Measurements from ENCODE around the gene DLG5. TPM values are rescaled to one million over a fixed set of nuclear protein-coding genes. Genes with fewer than 3 reads are reported as not detected.

The DLG5 gene
- total RNA-seq, 4 donors from 2014 or later, result 117 to 196 (median 147) TPM

DNA sequence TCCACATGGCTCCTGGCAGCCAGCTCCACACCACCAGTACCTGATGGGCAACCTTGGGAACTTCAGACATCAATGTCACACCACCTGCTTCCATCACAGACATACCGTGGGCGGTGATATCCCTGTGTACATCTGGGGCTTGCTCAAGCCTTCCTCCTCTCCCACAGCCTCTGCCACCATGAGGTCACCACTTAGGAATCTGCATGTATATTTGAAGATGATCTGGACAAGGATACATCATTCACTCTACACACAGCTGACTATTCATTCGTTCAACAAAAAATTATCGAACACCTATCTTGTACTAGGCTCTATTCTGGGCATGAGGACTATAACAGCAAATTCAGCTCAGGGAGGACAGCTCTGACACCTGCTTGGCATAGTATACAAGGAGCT is 6.8 kb downstream of the DLG5 start:
- H3K27me3 ChIP-seq, result no peaks in the 10 kb centered on the region
- WGBS, result 53% methylated on average over 4 of the region's 4 CpGs
- peaks cover 36% of the 10 kb centered on the region for H3K4me1 ChIP-seq
- TF ChIP-seq POLR2AphosphoS5 (IDR thresholded peaks at IDR 0.05), result no peak
- no peak for TF ChIP-seq CTCF (IDR thresholded peaks at IDR 0.05)
- no peak for TF ChIP-seq POLR2A (IDR thresholded peaks at IDR 0.05)
- TF ChIP-seq EP300 (IDR thresholded peaks at IDR 0.05), result no peak
- no peaks in the 10 kb centered on the region for H3K9me3 ChIP-seq
- DNase-seq (ENCODE audit: low spot score in 2 of 2), result no peak
- H3K4me3 ChIP-seq, result no peak overlapping the region
- no peak overlapping the region for H3K27ac ChIP-seq
- H3K36me3 ChIP-seq, result no peaks in the 10 kb centered on the region

GRCh38 chr10:77915319-77916105 is 11.0 kb downstream of the DLG5 start:
- Histone ChIP-seq H3K9me3 (no peaks in the 10 kb centered on the region), H3K4me1 (peaks cover 31% of the 10 kb centered on the region), H3K27ac (no peak overlapping the region), H3K36me3 (no peaks in the 10 kb centered on the region), H3K4me3 (no peak overlapping the region), H3K27me3 (no peaks in the 10 kb centered on the region)
- DNase-seq (ENCODE audit: low spot score in 2 of 2), result no peak
- TF ChIP-seq POLR2AphosphoS5 (IDR thresholded peaks at IDR 0.05), result no peak
- TF ChIP-seq EP300 (IDR thresholded peaks at IDR 0.05), result no peak
- TF ChIP-seq CTCF (IDR thresholded peaks at IDR 0.05), result no peak
- TF ChIP-seq POLR2A (IDR thresholded peaks at IDR 0.05), result no peak
- 71% methylated on average over 10 of the region's 10 CpGs for WGBS

DNA sequence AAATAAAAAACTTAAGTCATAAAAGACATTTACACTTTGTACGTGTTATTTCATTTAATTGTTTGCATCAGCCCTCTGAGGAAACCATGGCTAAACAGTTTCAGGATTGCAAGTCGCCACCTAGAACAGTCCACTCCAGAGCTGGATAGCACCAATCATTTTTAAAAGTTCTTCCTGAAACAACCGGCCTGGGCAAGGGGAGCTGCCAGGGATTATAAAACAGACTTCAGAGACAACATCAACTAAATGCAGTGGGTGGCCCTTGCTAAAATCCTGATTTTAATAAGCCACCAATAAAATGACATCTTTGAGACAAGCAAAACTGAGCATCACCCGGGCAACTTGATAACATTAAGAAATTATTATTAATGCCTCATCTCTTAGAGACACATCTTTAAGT is 13.5 kb downstream of the DLG5 start:
- 46% methylated on average over 4 of the region's 4 CpGs for WGBS
- no peaks in the 10 kb centered on the region for H3K36me3 ChIP-seq
- no peak for DNase-seq (ENCODE audit: low spot score in 2 of 2)
- no peak overlapping the region for H3K27ac ChIP-seq
- H3K4me1 ChIP-seq, result peaks cover 44% of the 10 kb centered on the region
- H3K9me3 ChIP-seq, result no peaks in the 10 kb centered on the region
- TF ChIP-seq POLR2AphosphoS5 (IDR thresholded peaks at IDR 0.05) (no peak), CTCF (IDR thresholded peaks at IDR 0.05) (no peak), POLR2A (IDR thresholded peaks at IDR 0.05) (no peak), EP300 (IDR thresholded peaks at IDR 0.05) (no peak)
- no peak overlapping the region for H3K4me3 ChIP-seq
- no peaks in the 10 kb centered on the region for H3K27me3 ChIP-seq

DNA sequence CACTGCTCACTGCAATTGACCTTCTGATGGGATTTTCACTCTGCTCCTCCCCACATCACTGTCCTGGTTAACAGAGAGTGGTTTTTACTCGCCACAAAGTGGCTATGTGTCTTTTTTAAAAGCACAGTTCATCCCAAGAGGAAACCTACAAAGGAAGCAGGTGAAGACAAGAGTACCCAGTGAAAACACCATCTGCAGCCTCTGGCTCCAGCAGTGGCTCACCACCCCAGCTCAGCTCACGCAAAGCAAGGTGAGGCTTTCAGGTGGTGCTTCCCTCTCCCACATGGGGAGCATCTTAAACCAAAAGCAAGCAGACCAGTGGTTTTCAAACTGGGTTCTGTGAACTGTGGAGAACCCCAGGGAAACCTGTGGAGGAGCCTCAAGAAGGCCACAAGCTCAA is 14.0 kb downstream of the DLG5 start:
- TF ChIP-seq POLR2A (IDR thresholded peaks at IDR 0.05) (no peak), POLR2AphosphoS5 (IDR thresholded peaks at IDR 0.05) (no peak), EP300 (IDR thresholded peaks at IDR 0.05) (no peak), CTCF (IDR thresholded peaks at IDR 0.05) (no peak)
- H3K36me3 ChIP-seq, result no peaks in the 10 kb centered on the region
- no peaks in the 10 kb centered on the region for H3K27me3 ChIP-seq
- no peak overlapping the region for H3K4me3 ChIP-seq
- no peak for DNase-seq (ENCODE audit: low spot score in 2 of 2)
- no peaks in the 10 kb centered on the region for H3K9me3 ChIP-seq
- WGBS, result 68% methylated on average over 2 of the region's 2 CpGs
- peaks cover 49% of the 10 kb centered on the region for H3K4me1 ChIP-seq
- H3K27ac ChIP-seq, result no peak overlapping the region

- Histone ChIP-seq H3K9me3 (no peaks in the 10 kb centered on the region), H3K4me1 (peaks cover 57% of the 10 kb centered on the region), H3K27ac (no peak overlapping the region), H3K27me3 (no peaks in the 10 kb centered on the region), H3K4me3 (no peak overlapping the region), H3K36me3 (no peaks in the 10 kb centered on the region)
- no peak for TF ChIP-seq POLR2A (IDR thresholded peaks at IDR 0.05)
- no peak for TF ChIP-seq CTCF (IDR thresholded peaks at IDR 0.05)
- TF ChIP-seq POLR2AphosphoS5 (IDR thresholded peaks at IDR 0.05), result no peak
- TF ChIP-seq EP300 (IDR thresholded peaks at IDR 0.05), result no peak
- WGBS, result 70% methylated on average over 7 of the region's 7 CpGs
- no peak for DNase-seq (ENCODE audit: low spot score in 2 of 2)
Observed at GRCh38 chr10:77911535-77912123, 14.9 kb downstream of the DLG5 start.

All from suprapubic skin (tissue), 4 donors.